Fibroblast of skin of left biceps (primary cell): ENCODE data around the gene GRIP2.
A peak's percentile ranks its signal among the peaks of the same experiment; 100 is the strongest.
"Not testable (repeated sequence)": the region's sequence is repeated elsewhere in the genome, so short reads cannot be mapped to it uniquely, and the experiment has no call there.

ENCODE experiments used
- DNase-seq, 2 experiments: peaks; one replicate each; pipeline ENCODE4 v3.0.0-alpha.2; 2013; ENCODE audit warnings: low read depth in 2 of 2

The GRIP2 gene

GRCh38 chr3:14520967-14521366 is 19.2 kb downstream of the GRIP2 start:
- no peak for DNase-seq

GRCh38 chr3:14520149-14520548 is 20.0 kb downstream of the GRIP2 start:
- DNase-seq: no peak

- no peak for DNase-seq
Measured at GRCh38 chr3:14519406-14519805, 20.7 kb downstream of the GRIP2 start.

- DNase-seq: no peak
Measured at GRCh38 chr3:14518893-14519292, 21.2 kb downstream of the GRIP2 start.

- no peak for DNase-seq
Measured at GRCh38 chr3:14518432-14518802, 21.7 kb downstream of the GRIP2 start.

GRCh38 chr3:14517601-14518431 is 22.3 kb downstream of the GRIP2 start:
- no peak for DNase-seq

- DNase-seq: no peak
Measured at GRCh38 chr3:14516738-14517345, 23.3 kb downstream of the GRIP2 start.

- not testable (repeated sequence) for DNase-seq
Measured at GRCh38 chr3:14515526-14515925, 24.6 kb downstream of the GRIP2 start.

- no peak for DNase-seq
Measured at GRCh38 chr3:14514323-14514720, 25.8 kb downstream of the GRIP2 start.

GRCh38 chr3:14513566-14514322 is 26.4 kb downstream of the GRIP2 start:
- DNase-seq: no peak

- DNase-seq: no peak
Measured at GRCh38 chr3:14512942-14513327, 27.2 kb downstream of the GRIP2 start.

GRCh38 chr3:14512281-14512941 is 27.7 kb downstream of the GRIP2 start:
- DNase-seq: no peak

GRCh38 chr3:14511623-14512280 is 28.4 kb downstream of the GRIP2 start:
- no peak for DNase-seq

GRCh38 chr3:14510838-14511622 is 29.1 kb downstream of the GRIP2 start:
- DNase-seq: no peak

GRCh38 chr3:14509796-14510100 is 30.4 kb downstream of the GRIP2 start:
- DNase-seq: no peak

GRCh38 chr3:14508966-14509795 is 31.0 kb downstream of the GRIP2 start:
- peak in 1 of 2 experiments; percentile 2 for DNase-seq

GRCh38 chr3:14508505-14508819 is 31.7 kb downstream of the GRIP2 start:
- no peak for DNase-seq

GRCh38 chr3:14507757-14508504 is 32.2 kb downstream of the GRIP2 start:
- no peak for DNase-seq

GRCh38 chr3:14507305-14507741 is 32.8 kb downstream of the GRIP2 start:
- DNase-seq: no peak
